HepG2 (cell line): Measurements from ENCODE around the gene PTCRA. TPM values are rescaled to one million over a fixed set of nuclear protein-coding genes. Genes with fewer than 3 reads are reported as not detected.
A peak's percentile ranks its signal among the peaks of the same experiment; 100 is the strongest.

Source experiments
- AGO1 ChIP-seq: fragments of 200-400 bp; formaldehyde crosslinking; IDR thresholded peaks from 2 replicates; pipeline ENCODE4 v1.6.1; 2017; ENCODE audit warnings: mild to moderate bottlenecking, low read depth, low read length, moderate library complexity; ENCODE audit not compliant: poor library complexity, severe bottlenecking
- ERF ChIP-seq: IDR thresholded peaks from 2 replicates; pipeline ENCODE4 v1.6.1; 2018; ENCODE audit warnings: missing biosample characterization, missing genetic modification reagents
- GABPB1 ChIP-seq: IDR thresholded peaks from 2 replicates; pipeline ENCODE4 v1.6.1; 2016; ENCODE audit warnings: mild to moderate bottlenecking, missing genetic modification reagents, moderate library complexity, missing compliant biosample characterization
- HOXA9 ChIP-seq: sonication (generic); formaldehyde crosslinking; IDR thresholded peaks from 2 replicates; pipeline ENCODE4 v1.8.1; 2022; ENCODE audit warnings: missing genetic modification reagents, mild to moderate bottlenecking, moderate library complexity, borderline replicate concordance
- IRF2 ChIP-seq: IDR thresholded peaks from 2 replicates; pipeline ENCODE4 v1.6.1; 2018; ENCODE audit warnings: missing genetic modification reagents, missing compliant biosample characterization
- JUN ChIP-seq: sonication (generic); formaldehyde crosslinking; IDR thresholded peaks from 2 replicates; pipeline ENCODE4 v1.4.0; 2020; ENCODE audit warnings: mild to moderate bottlenecking, missing genetic modification reagents
- MAFG ChIP-seq: sonication (generic); formaldehyde crosslinking; IDR thresholded peaks from 2 replicates; pipeline ENCODE4 v1.5.1; 2020; ENCODE audit warnings: mild to moderate bottlenecking, missing genetic modification reagents
- MEIS1 ChIP-seq: sonication (generic); formaldehyde crosslinking; IDR thresholded peaks from 2 replicates; pipeline ENCODE4 v1.9.0; 2021; ENCODE audit warnings: mild to moderate bottlenecking, missing genetic modification reagents, moderate library complexity, borderline replicate concordance
- MTF2 ChIP-seq: sonication (generic); formaldehyde crosslinking; IDR thresholded peaks from 2 replicates; pipeline ENCODE4 v1.5.0; 2020; ENCODE audit warnings: missing genetic modification reagents, borderline replicate concordance
- NR2F6 ChIP-seq, 2 experiments: IDR thresholded peaks; 2 replicates each; pipeline ENCODE4 v1.6.1; 2016; ENCODE audit warnings: antibody characterized with exemption in 1 of 2, mild to moderate bottlenecking in 1 of 2
- POGZ ChIP-seq: sonication (generic); formaldehyde crosslinking; IDR thresholded peaks from 2 replicates; pipeline ENCODE4 v1.4.0; 2020; ENCODE audit warnings: mild to moderate bottlenecking, missing genetic modification reagents
- RARG ChIP-seq: sonication (generic); formaldehyde crosslinking; IDR thresholded peaks from 2 replicates; pipeline ENCODE4 v1.4.0; 2020; ENCODE audit warnings: low read depth, mild to moderate bottlenecking, missing genetic modification reagents
- SIN3A ChIP-seq: IDR thresholded peaks from 2 replicates; pipeline ENCODE4 v1.6.1; 2011; ENCODE audit warnings: low read depth, mild to moderate bottlenecking, control low read depth, low read length, borderline replicate concordance
- SIX1 ChIP-seq: sonication (generic); formaldehyde crosslinking; IDR thresholded peaks from 2 replicates; pipeline ENCODE4 v1.4.0; 2020; ENCODE audit warnings: missing genetic modification reagents, borderline replicate concordance
- TP53 ChIP-seq: sonication (generic); formaldehyde crosslinking; conservative IDR thresholded peaks from 2 replicates; pipeline ENCODE4 v1.4.0; 2020; ENCODE audit warnings: missing genetic modification reagents
- ZMAT3 ChIP-seq: sonication (generic); formaldehyde crosslinking; conservative IDR thresholded peaks from 2 replicates; pipeline ENCODE4 v1.7.0; 2021; ENCODE audit warnings: missing genetic modification reagents
- ZNF441 ChIP-seq: sonication (generic); formaldehyde crosslinking; IDR thresholded peaks from 2 replicates; pipeline ENCODE4 v1.7.0; 2021; ENCODE audit warnings: missing genetic modification reagents, borderline replicate concordance
- ZNF672 ChIP-seq: sonication (generic); formaldehyde crosslinking; IDR thresholded peaks from 2 replicates; pipeline ENCODE4 v1.8.1; 2022; ENCODE audit warnings: missing genetic modification reagents
- ZNF782 ChIP-seq: sonication (generic); formaldehyde crosslinking; IDR thresholded peaks from 2 replicates; pipeline ENCODE4 v1.4.0; 2020; ENCODE audit warnings: missing genetic modification reagents, mild to moderate bottlenecking, borderline replicate concordance
- ZNF839 ChIP-seq: sonication (generic); formaldehyde crosslinking; IDR thresholded peaks from 2 replicates; pipeline ENCODE4 v1.4.0; 2020; ENCODE audit warnings: missing genetic modification reagents, mild to moderate bottlenecking, borderline replicate concordance
- polyA plus RNA-seq, 8 experiments: library from polyadenylated mRNA; depleted of rRNA in 3 of 8; stranded (reverse) in 7 of 8; unstranded in 1 of 8; fragments of >200 nt; fragmentation: Illumina TruSeq in 4 of 8; extraction: Trizol in 4 of 8; gene quantifications; 2 replicates each; pipeline versions ENCODE4 v1.2.1 to v1.2.3, GENCODE V29; 2011 to 2016; ENCODE audit warnings: low read depth in 4 of 8, missing spikeins in 1 of 8, mixed read lengths in 1 of 8; ENCODE audit not compliant: insufficient read depth in 1 of 8
- total RNA-seq, 5 experiments: library from RNA; depleted of rRNA; stranded (reverse); fragments of >200 nt; fragmentation: Illumina TruSeq; extraction: Trizol; gene quantifications; 2 replicates each; pipeline ENCODE4 v1.2.3, GENCODE V29; 2016; ENCODE audit warnings: low read depth in 1 of 5
- TF ChIP-seq, protein P1 (sequence below): sonication (generic); formaldehyde crosslinking; IDR thresholded peaks from 2 replicates; pipeline ENCODE4 v1.4.0; 2020; ENCODE audit warnings: mild to moderate bottlenecking, low read depth, missing genetic modification reagents
- TF ChIP-seq, protein P2 (sequence below): sonication (generic); formaldehyde crosslinking; conservative IDR thresholded peaks from 2 replicates; pipeline ENCODE4 v1.5.0; 2020; ENCODE audit warnings: missing genetic modification reagents
- TF ChIP-seq, protein P3 (sequence below): sonication (generic); formaldehyde crosslinking; IDR thresholded peaks from 2 replicates; pipeline ENCODE4 v1.8.0; 2022; ENCODE audit warnings: low read depth, missing genetic modification reagents
- TF ChIP-seq, protein P4 (sequence below): IDR thresholded peaks from 2 replicates; pipeline ENCODE4 v1.6.1; 2012; ENCODE audit warnings: inconsistent platforms
- TF ChIP-seq, protein P5 (sequence below): IDR thresholded peaks from 2 replicates; pipeline ENCODE4 v1.6.1; 2016; ENCODE audit warnings: missing compliant biosample characterization, missing genetic modification reagents, borderline replicate concordance

Gene PTCRA
- total and polyA plus RNA-seq, 2 of the 13 experiments (the other 11 are each of a cell fraction or from before 2014, with no cell fraction given), result not detected

DNA sequence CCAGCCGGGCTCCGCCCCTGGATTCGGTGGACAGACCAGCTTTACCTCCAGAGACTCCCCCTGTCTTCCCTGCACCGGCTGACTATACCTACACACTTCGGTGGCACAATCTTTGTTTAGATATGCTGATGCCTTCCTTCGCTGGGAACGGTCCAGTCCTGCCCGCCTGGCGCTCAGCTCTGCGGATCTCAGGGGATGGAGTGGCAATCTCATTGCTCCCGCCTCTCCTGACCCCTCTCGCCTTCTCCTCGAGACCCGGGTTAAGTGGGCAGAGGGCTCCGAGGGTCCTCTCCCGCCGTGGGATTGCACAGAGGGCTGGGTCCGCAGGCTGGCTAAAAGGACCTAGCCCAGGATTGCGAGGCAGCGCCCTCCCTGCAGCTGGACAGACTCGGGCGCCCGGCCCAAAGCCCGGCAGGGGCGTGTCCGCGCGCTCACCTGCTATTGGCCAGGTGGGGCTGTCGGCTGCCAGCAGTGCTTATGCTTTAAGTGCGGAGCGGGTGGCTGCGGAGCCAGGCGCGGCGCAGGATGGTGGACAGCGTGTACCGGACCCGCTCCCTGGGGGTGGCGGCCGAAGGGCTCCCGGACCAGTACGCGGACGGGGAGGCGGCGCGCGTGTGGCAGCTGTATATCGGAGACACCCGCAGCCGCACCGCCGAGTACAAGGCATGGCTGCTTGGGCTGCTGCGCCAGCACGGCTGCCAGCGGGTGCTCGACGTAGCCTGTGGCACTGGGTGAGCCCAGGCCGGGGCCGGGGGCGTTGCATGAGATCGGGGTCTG lies 44.6 kb downstream of the PTCRA start, which contains the start of gene GNMT (continued):
- peak; percentile 17 for TF ChIP-seq IRF2 (CRISPR knock-in tag)
- TF ChIP-seq RARG (CRISPR knock-in tag), result no peak
- TF ChIP-seq ERF (CRISPR knock-in tag), result peak; percentile 55; the same call in 1 of the 2 replicates
- TF ChIP-seq, protein P1, sequence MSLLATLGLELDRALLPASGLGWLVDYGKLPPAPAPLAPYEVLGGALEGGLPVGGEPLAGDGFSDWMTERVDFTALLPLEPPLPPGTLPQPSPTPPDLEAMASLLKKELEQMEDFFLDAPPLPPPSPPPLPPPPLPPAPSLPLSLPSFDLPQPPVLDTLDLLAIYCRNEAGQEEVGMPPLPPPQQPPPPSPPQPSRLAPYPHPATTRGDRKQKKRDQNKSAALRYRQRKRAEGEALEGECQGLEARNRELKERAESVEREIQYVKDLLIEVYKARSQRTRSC (CRISPR knock-in tag), result no peak
- TF ChIP-seq MAFG (CRISPR knock-in tag), result no peak
- no peak for TF ChIP-seq SIX1 (CRISPR knock-in tag)
- TF ChIP-seq NR2F6 (IDR thresholded peaks at IDR 0.05), result no peak
- TF ChIP-seq NR2F6 (CRISPR knock-in tag; IDR thresholded peaks at IDR 0.05), result no peak; the same call in 1 of the 2 replicates
- TF ChIP-seq ZNF672 (CRISPR knock-in tag), result no peak
- peak; percentile 74; the same call in 1 of the 2 replicates for TF ChIP-seq MTF2 (CRISPR knock-in tag)
- peak; percentile 91; the same call in 1 of the 2 replicates for TF ChIP-seq SIN3A
- TF ChIP-seq TP53 (CRISPR knock-in tag), result peak; percentile 91
- peak; percentile 39; the same call in 1 of the 2 replicates for TF ChIP-seq ZNF782 (CRISPR knock-in tag)
- TF ChIP-seq, protein P2, sequence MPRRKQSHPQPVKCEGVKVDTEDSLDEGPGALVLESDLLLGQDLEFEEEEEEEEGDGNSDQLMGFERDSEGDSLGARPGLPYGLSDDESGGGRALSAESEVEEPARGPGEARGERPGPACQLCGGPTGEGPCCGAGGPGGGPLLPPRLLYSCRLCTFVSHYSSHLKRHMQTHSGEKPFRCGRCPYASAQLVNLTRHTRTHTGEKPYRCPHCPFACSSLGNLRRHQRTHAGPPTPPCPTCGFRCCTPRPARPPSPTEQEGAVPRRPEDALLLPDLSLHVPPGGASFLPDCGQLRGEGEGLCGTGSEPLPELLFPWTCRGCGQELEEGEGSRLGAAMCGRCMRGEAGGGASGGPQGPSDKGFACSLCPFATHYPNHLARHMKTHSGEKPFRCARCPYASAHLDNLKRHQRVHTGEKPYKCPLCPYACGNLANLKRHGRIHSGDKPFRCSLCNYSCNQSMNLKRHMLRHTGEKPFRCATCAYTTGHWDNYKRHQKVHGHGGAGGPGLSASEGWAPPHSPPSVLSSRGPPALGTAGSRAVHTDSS (CRISPR knock-in tag), result peak; percentile 23; the same call in 1 of the 2 replicates
- TF ChIP-seq, protein P3, sequence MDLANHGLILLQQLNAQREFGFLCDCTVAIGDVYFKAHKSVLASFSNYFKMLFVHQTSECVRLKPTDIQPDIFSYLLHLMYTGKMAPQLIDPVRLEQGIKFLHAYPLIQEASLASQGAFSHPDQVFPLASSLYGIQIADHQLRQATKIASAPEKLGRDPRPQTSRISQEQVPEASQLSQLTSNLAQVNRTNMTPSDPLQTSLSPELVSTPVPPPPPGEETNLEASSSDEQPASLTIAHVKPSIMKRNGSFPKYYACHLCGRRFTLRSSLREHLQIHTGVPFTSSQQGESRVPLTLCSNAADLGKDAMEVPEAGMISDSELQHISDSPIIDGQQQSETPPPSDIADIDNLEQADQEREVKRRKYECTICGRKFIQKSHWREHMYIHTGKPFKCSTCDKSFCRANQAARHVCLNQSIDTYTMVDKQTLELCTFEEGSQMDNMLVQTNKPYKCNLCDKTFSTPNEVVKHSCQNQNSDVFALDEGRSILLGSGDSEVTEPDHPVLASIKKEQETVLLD (CRISPR knock-in tag), result 0 out of 2 replicates have a peak, but pooled peaks have one; percentile 59
- no peak for TF ChIP-seq JUN (CRISPR knock-in tag)
- peak; percentile 66; the same call in 1 of the 2 replicates for TF ChIP-seq ZNF839 (CRISPR knock-in tag)
- TF ChIP-seq ZNF441 (CRISPR knock-in tag), result peak; percentile 54; the same call in 1 of the 2 replicates
- peak; percentile 49 for TF ChIP-seq AGO1
- TF ChIP-seq GABPB1 (CRISPR knock-in tag), result peak; percentile 71; the same call in 1 of the 2 replicates
- TF ChIP-seq, protein P4, sequence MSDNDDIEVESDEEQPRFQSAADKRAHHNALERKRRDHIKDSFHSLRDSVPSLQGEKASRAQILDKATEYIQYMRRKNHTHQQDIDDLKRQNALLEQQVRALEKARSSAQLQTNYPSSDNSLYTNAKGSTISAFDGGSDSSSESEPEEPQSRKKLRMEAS, result peak; percentile 71
- TF ChIP-seq ZMAT3 (CRISPR knock-in tag), result peak; percentile 36; the same call in 1 of the 2 replicates
- TF ChIP-seq MEIS1, result peak; percentile 76; the same call in 1 of the 2 replicates
- TF ChIP-seq HOXA9 (CRISPR knock-in tag), result no peak
- TF ChIP-seq, protein P5, sequence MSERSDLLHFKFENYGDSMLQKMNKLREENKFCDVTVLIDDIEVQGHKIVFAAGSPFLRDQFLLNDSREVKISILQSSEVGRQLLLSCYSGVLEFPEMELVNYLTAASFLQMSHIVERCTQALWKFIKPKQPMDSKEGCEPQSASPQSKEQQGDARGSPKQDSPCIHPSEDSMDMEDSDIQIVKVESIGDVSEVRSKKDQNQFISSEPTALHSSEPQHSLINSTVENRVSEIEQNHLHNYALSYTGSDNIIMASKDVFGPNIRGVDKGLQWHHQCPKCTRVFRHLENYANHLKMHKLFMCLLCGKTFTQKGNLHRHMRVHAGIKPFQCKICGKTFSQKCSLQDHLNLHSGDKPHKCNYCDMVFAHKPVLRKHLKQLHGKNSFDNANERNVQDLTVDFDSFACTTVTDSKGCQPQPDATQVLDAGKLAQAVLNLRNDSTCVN (CRISPR knock-in tag), result peak; percentile 46; the same call in 1 of the 2 replicates
- no peak for TF ChIP-seq POGZ (CRISPR knock-in tag)
